NCI-H345 treated with DMSO at 0.1 percent for 48 hours (cell line): ENCODE results near the gene PTPRE.

Source experiments
- DNase-seq: peaks from one replicate; lab custom pipeline; 2025; ENCODE audit not compliant: unreplicated experiment; lab: John Stamatoyannopoulos, UW

Gene PTPRE

DNA sequence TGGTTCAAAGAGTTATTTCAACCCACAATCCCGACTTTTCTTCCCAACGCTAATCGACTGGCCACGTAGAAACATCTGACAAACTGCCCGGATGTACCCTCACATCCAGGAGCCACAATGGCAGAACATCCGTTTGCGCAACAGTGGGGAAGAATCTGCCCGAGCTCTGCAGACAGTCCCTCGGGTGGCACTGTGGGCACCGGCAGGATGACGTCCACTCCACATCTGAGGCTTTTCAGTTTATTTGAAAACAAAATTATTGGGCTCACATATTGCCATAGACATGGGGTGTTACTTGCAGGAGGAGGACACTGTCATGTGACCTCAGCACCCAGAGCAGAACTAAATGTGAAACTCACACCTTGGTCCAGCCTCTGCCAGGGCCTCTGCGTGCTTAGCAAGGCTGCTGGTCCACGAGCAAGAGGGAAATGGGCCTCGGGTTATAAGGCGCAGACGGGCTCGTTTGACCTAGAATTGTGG lies 135.3 kb downstream of the PTPRE start:
- no peak for DNase-seq

DNA sequence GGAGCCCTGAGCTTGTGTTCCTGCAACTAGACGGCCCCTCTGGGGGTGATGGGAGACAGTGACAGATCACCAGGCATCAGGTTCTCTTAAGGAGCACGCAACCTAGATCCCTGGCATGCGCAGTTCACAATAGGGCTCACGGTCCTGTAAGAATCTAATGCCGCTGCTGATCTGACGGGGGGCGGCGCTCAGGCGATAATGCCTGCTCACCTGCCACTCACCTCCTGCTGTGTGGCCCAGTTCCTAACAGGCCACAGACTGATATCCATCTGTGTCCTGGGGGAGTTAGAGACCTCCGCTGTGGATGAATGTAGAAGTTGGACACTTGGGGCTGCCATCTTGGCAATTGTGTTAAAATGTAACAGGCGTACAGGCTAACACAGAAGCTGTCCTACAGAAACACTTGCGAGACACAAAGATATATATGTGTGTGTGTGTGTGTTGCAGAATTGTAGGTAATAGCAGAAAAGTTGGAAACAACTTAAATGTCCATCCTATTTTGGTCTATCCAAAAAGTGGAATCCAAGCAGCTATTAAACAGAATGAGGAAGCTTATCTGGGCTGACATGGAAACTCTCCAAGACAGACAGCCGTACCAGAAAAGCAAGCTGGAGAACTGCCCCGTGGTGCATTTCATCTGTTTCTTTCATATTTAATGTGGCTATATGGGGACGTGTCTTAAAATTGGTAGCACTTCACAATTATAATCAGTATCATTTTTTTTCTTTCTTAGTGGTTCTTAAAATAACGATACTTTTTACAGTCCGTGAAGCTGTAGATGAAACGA lies 136.5 kb downstream of the PTPRE start:
- no peak for DNase-seq

DNA sequence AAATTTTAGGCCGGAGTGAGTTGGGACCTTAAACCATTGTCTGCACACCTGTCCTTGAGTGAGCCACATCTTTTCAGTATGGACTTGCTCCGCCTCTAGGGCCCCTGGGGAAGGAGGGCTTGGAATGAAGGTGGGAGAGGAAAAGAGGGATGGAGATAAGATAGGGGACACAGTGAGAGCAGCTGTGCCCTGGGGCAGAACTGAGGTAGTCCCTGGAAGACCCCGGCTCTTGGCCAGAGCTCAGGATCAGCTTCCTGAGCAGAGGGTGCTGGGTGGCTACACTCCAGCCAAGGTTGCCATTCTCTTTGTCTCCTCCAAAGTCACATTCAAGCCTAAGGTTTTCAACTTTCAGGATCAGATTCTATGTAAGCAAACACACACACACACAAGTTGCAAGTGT lies 137.3 kb downstream of the PTPRE start:
- DNase-seq = no peak

DNA sequence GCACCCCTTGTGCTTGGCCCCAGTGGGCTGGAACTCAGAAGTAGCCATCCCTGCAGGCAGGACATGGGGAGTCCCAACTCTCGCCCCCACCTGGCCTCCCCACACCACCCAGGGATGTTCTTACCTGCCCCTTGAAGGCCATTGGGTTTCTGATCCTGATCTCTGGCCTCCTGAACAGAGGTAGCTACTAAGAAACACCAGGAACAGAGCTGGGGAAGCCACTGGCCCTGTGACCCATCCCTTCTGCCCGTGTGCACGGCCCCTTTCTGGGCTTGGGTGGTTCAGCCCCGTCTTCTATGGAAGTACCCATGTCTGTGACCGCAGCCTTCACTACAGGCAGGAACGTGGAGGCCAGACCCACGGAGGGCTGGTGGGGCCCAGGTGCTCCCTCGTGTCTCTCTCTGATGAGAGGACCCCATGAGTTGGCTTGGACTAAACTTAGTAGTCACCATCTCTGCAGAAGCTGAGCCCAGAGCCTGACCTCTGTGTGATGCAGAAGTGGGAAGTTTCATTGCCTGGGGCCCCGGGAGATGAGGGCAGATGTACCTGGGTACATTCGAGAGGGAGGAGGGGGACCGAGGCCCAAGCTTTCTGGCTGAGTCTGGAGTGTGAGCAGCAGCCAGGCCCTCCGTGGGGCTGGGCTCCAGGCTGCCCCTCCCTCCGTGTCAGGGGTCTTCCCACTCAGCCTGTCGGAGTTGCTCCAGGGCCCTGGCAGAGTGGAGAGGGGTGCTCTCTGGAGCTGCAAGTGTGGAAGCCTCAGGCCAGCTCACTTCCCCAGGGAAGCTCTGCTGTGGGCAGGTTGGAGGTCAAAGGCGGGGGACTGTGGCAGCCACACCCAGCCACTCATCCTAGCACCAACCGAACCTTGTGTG lies 138.3 kb downstream of the PTPRE start:
- no peak for DNase-seq

DNA sequence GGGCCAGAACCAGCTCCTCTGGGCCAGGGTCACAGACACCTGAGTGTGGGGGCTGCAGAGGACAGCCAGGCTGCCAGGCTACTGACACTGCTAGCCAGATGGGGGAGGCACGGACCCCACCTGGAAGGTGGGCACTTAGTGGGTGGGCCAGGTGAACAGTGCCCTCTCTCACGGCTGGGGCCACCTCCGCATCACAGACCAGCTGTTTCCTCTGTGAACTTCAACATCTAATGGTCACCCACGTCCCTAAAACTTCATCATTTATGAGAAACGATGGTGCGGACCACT lies 138.9 kb downstream of the PTPRE start:
- no peak for DNase-seq

DNA sequence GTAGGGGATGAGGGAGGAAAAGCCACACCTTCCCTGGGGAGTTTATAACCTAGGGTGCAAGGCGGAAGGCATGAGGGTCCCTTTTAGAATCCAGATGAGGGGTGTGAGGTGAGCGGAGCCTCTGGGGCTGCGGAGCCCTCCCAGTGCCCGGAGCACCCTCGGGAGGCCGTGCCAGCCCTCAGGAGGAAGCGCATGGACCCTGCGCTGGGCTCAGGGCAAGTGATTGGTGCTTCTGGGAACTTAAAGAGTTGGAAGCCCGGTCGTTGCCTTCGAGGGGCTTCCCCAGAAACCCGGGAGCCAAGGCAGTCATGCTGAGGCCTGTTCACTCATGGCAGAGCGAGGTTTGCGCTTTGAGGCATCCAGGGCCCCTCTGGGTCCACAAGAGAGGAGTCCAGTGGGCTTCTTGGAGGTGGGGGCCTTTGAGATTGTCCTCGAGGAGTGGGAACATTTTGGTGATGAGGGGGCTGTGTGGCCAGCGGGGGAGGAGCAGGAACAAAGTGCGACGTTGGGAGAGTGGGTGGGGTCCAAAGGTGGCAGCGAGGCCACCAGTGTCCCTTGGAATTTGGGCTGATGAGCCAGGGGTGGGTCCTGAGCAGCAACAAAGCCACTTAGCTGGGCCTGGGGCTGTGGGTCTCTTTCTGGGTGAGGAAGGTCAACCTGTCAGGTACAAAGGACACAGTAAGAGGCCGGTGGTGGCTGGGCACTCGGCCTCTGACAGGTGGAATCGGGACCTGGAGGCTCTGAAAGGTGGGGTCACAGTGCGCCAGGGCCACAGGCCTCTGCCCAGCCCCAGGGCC lies 139.5 kb downstream of the PTPRE start:
- no peak for DNase-seq

DNA sequence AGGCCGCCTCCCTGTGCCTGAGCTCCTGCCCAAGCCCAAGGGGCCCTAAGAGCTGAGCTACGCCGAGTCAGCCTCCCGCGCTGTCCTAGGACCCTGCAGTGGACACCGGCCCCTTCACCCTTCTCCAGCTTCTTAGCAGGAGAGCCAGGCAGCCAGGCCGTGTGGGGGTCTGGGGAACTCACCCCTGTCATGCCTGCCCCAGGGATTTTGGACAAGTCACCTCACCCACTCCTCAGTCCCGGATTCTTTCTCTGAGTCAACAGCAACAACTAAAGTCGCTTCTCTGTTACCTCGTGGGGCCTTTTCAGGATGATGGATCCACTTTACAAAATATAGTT lies 140.0 kb downstream of the PTPRE start:
- DNase-seq = no peak

DNA sequence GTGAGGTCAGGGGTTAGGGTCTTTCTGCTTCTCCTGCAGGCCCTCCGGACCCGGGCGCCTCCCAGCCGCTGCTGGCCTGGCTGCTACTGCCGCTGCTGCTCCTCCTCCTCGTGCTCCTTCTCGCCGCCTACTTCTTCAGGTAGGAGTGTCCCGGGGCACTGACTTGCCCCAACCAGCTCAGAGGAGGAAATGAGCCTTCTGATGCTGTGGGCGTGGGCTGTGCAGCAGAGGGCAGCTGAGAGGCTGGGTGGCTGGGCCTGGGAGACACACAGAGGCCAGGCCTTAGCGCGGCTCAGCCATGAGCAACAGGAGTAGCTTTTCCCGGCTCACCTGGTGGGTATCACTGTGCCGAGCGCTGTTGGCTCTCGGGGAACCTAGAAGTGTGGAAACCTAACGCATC lies 140.4 kb downstream of the PTPRE start:
- no peak for DNase-seq

DNA sequence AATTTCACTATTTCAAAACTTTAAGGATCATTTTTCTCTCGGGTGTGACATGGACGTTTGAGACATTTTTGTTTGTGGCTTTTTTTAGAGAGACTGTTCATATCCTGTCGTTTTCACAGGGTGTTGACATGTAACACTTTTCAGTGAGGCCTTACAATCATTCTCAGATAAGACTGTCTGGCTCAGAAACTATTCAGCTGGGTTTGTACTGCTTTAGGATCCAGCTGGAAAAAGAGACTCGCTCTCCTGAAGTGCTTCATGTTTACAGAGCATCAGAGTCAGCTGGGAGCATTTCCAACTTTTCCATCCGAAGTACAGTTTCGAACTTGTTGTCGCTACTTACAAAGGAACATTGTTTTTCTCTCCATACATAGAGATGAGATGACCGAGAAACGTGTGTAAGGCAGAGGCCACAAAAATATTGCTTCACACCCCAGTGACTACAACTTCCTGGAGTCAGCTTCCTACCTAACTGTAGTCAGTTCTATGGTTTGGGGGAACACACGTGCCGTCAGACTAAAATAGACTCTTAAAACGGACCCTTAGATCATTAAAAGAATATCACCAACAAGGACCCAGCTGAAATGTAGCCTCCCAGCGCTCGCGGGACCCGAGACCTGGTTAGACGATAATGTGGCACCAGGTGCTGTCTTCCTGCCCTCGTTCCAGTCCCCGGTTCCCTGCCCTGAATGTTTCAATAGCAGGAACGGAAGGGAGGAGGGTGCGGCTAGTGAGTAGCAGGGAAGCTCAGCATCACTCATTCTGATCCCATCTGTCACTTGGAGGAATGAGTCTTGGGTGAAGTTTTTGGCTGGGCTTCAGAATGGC lies 141.3 kb downstream of the PTPRE start:
- DNase-seq = no peak

DNA sequence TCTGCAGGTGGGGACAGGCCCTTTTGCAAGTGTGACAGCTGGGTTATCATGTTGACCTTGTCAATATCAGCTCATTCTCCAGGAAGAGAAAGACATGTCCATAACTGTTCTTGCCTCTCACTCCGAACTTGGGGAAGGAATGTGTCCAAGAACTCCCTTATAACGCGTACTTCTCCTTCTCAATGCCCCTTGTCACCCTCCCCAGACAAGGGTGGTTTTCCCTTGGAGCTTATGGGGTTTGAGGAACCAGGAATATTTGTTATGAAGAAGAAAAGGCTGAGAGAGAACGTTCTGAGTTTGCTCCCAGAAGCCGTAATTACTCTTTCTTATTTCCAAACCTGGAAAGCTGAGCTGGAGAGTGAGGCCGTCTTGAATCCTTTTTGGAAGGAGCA lies 141.9 kb downstream of the PTPRE start:
- DNase-seq = no peak

DNA sequence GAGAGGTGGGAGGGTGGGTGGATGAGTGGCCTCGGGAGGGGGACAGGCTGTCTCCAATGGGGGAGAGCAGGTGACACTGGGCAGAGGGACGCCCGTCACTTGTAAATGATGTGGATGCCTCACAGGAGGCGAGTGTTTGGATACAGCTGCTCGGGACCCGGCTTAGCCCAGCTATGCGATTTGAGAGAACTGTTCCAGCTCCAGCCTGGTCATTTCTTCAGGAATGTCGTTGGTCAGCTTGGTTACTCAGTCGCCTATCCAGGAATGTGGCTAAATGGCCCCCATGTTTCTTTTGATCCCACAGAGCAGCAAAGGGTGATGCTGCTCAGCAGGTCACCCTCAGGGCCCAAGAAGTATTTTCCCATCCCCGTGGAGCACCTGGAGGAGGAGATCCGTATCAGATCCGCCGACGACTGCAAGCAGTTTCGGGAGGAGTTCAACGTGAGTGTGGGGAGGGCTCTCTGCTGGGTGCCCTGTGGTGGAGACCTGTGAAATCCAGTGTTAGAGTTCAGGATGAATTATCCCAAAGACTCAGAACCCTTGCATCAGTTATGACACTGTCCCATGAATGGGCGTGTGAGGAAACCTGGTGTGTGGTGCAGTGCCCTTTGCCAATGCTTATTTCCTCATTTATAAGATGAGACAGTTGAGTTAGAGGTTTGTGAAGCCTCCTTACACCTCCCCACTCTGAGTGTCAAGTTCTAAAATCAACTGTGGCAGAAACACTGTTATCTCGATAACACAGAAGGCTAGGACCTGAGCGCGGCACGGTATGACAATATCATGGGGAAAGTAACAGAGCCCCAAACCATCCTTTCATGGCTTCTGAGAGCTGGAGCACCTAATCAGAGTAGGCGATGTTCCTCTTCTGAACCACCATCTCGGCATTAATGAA lies 142.6 kb downstream of the PTPRE start:
- no peak for DNase-seq

DNA sequence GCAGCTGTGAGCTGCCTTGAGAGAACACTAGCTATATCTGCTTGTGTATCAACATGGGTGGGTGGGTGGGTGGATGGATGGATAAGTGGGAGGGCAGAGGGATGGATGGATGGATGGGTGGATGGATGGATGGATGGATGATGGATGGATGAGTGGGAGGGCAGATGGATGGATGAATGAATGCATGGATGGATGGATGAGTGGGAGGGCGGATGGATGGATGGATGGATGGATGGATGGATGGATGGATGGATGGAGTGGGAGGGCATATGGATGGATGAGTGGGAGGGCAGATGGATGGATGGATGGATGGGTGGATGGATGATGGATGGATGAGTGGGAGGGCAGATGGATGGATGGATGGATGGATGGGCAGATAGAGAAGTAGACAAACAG lies 143.2 kb downstream of the PTPRE start:
- no peak for DNase-seq

DNA sequence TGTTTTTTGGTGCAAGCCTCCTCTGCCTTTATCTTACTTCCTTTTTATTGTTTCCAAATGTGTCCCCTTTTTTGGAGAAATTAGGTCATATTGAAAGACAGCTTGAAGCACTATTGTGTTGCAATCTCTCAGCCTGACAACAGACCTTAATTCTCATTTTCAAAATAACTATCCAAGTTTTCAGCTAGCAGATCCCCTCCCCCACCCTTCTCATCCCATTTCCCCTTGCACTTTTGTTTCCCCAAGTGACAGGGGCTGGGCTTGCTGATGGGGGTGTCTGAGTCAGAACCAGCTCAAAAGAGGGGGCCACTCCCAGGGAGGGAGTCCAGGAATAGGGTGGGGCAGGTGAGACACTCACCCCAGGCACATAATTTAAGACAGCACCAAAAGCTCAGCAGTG lies 144.0 kb downstream of the PTPRE start:
- DNase-seq = no peak

DNA sequence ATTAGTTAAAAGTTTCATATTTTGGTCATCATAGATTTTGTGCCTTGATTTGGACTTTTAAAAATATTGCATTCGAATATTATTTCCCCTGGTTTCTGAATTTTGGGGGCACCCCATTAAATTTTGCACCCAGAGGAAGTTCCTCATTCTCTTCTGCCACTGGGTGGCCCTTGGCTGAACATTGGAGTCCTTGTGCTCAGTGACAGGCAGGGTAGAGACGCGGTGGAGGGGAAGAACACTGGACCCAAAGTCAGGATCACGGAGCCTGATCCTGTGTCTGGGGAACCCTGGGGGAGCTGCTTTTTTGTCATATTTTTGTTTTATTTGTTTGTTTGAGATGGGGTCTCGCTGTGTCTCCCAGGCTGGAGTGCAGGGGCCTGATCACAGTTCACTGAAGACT lies 144.6 kb downstream of the PTPRE start:
- DNase-seq = no peak

DNA sequence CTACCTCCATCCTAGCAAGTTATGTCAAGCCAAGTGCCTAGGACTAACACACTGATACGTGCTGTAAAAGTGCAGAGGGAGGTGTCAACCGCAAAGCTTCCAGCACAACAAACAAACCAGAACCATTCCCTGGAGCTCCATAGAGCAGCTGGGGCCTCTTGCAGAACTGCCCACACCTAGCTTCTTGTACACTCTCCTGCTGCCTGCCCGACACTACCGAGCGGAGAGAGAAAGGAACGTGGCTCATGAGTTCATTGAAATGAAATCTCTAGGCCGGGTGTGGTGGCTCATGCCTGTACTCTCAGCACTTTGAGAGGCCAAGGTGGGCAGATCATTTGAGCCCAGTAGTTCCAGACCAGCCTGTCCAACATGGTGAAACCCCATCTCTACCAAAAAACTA lies 145.8 kb downstream of the PTPRE start:
- no peak for DNase-seq

DNA sequence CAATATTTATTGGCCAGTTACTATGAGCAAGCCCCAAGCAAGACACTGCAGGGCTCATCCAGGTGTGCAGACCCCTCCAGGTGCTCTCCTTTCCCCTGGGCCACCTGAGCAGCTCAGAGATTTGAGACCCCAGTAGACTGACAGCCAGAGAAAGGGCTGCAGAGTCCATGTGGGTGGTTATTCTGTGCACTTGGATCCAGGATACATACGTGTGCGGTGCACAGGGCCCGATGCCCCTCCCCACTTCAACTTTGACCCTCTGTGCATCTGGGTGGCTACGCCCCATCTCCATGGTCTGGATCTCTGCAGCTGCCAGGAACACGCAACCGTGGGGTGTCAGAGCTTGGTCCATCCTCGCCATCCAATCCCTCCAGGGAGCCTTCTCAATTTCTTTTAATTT lies 146.5 kb downstream of the PTPRE start:
- DNase-seq = no peak

DNA sequence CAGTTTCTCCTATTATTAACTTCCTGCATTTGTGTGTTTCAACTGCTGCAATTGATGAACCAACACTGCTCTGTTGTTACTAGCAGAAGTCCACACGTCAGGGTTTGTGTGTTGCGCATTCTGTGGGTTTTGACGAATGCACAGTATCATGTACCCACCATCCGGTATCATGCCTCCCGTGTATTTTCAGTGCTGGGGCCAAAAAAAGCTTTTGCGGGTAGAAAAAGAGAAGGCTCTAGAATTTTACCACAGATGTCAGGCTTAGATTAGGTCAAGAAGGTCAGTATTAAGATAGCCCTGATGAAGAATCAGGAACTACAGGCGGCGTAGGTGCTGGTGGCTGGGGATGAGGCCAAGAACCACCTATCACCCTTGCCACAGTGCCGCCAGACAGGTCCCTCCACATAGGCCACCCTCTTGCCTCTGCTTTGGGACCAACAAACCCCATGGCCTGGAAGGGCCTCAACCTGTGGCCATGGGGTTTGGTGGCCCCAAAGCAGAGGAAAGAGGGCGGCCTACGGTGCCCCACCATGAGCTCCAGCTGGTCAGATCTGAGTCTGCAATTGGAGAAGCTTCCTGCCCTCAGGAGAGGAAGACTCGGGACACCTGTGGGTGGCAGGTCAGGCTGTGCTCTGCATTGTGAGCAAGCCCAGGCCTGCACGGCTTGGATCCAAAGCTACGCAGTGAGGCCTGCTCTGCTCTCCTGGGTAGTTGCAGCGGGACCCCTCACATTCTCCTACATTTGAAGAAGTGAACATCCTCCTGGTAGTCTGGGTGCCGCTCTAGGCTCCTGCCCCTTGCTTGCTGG lies 147.5 kb downstream of the PTPRE start:
- DNase-seq = no peak

DNA sequence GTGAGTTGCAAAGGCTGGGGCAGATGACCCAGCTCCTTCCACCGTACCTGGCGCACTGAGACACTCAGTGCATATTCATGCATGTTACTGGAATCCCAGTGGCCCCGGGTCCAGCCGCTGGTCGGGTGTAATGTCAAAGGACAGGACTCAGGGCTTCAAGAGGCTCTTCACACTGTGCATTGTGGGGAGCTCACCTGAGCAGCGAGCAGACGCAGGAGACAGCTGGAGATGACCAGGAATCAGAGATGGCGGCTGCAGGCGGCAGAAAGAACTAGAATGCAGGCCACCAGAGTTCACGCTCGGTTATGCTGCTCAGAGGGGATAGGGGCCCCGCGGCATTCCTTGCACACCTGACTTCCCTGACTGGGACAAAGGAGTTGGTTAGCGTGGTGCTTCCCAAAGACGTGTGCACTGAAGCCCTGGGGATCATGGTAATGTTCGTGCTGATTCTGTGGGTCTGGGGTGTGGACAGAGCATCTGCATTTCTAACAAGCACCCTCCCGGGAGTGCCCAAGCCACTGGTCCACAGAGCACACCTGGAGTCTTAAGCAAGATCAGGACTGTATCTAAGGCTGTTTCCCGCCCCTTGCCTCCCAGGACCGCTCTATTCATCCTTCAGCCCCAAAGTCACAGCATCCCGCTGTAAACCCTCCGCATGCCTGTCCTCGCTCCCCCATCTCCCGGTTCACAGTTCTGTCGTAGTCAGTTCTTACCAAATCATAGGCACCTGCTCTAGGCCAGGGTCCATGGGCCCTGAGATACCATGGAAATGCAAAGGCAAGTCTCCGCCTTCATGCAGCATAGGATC lies 148.4 kb downstream of the PTPRE start:
- no peak for DNase-seq
